Mucosa of descending colon (tissue), 3 donors: ENCODE data around the gene COMMD4. TPM values are rescaled to one million over a fixed set of nuclear protein-coding genes. Genes with fewer than 3 reads are reported as not detected.
A peak's percentile ranks its signal among the peaks of the same experiment; 100 is the strongest.

Source experiments
- ATAC-seq: fragments of 200-7000 bp; cut with Tn5 transposase; one replicate; pipeline ENCODE4 v1.9.1; 2020; ENCODE audit warnings: mild to moderate bottlenecking, moderate library complexity
- DNase-seq, 3 donors: peaks; one replicate each; pipeline ENCODE4 v3.0.0-alpha.2; 2020
- H3K36me3 ChIP-seq: fragments of 200-600 bp; one replicate; pipeline ENCODE4 v1.8.0; 2021; ENCODE audit warnings: low read depth, mild to moderate bottlenecking
- H3K4me1 ChIP-seq: fragments of 200-600 bp; one replicate; pipeline ENCODE4 v1.8.0; 2021; ENCODE audit warnings: low read depth, mild to moderate bottlenecking
- H3K4me3 ChIP-seq: fragments of 200-600 bp; one replicate; pipeline ENCODE4 v1.8.0; 2021; ENCODE audit warnings: mild to moderate bottlenecking
- H3K9me3 ChIP-seq: fragments of 200-600 bp; one replicate; pipeline ENCODE4 v1.8.0; 2021; ENCODE audit warnings: mild to moderate bottlenecking
- CTCF ChIP-seq: fragments of 200-600 bp; IDR thresholded peaks from one replicate; pipeline ENCODE4 v1.8.0; 2022; ENCODE audit warnings: antibody characterized with exemption, mild to moderate bottlenecking
- intact Hi-C, 2 donors: fragments of 100-400 bp; cut with DNase I in 1 of 2; cut with micrococcal nuclease in 1 of 2; formaldehyde crosslinking; loops; one replicate each; pipeline versions ENCODE4 v1.11.0 to v1.11.1; 2022; cut with DNase I, micrococcal nuclease
- total RNA-seq, 3 donors: library from RNA; stranded (reverse); fragmentation: NEBNext Ultra II Directional in 2 of 3; extraction: Animal tissue kit (Norgen Biotek cat#: 25700) in 2 of 3; gene quantifications; one replicate each; pipeline versions ENCODE4 v1.2.1 to v1.2.4, GENCODE V29; 2021 to 2023
- donor health status: DM: no; HTN: no; CAD: no; lungs with moderate emphysema.
- donor health status: DM: no; HTN: no; CAD: no.
- donor health status: DM: no; HTN: yes; CAD: no.

The COMMD4 gene
- total RNA-seq, 3 donors from 2014 or later, result 57.2 to 84.9 (median 72.3) TPM

- intact Hi-C loops, result no loop called here
- H3K4me3 ChIP-seq, result no peak overlapping the region
- H3K36me3 ChIP-seq, result no peaks in the 10 kb centered on the region
- H3K9me3 ChIP-seq, result no peaks in the 10 kb centered on the region
- DNase-seq, result no peak
- TF ChIP-seq CTCF, result no peak
- ATAC-seq, result no peak
- H3K4me1 ChIP-seq, result peaks cover 4% of the 10 kb centered on the region
Observed at GRCh38 chr15:75353604-75354003, 17.7 kb downstream of the COMMD4 start.

- no peak for TF ChIP-seq CTCF
- ATAC-seq (no peak), DNase-seq (no peak)
- Histone ChIP-seq H3K9me3 (no peaks in the 10 kb centered on the region), H3K4me1 (no peaks in the 10 kb centered on the region), H3K36me3 (no peaks in the 10 kb centered on the region), H3K4me3 (no peak overlapping the region)
- intact Hi-C loops, result no loop called here
Observed at GRCh38 chr15:75354454-75354853, 18.6 kb downstream of the COMMD4 start.

GRCh38 chr15:75355369-75355768 is 19.5 kb downstream of the COMMD4 start:
- no peaks in the 10 kb centered on the region for H3K9me3 ChIP-seq

GRCh38 chr15:75356006-75356405 is 20.1 kb downstream of the COMMD4 start:
- Histone ChIP-seq H3K4me3 (no peak overlapping the region), H3K36me3 (no peaks in the 10 kb centered on the region), H3K4me1 (no peaks in the 10 kb centered on the region), H3K9me3 (no peaks in the 10 kb centered on the region)
- no peak for TF ChIP-seq CTCF
- ATAC-seq (no peak), DNase-seq (peak in 1 of 3 donors; percentile 53)
- intact Hi-C loops, result no loop called here

More at GRCh38 chr15:75355369-75355768, 19.5 kb downstream of the COMMD4 start:
- no peaks in the 10 kb centered on the region for H3K36me3 ChIP-seq
- ATAC-seq (no peak), DNase-seq (no peak)
- no peak for TF ChIP-seq CTCF
- no peaks in the 10 kb centered on the region for H3K4me1 ChIP-seq
- intact Hi-C loops, result no loop called here
- H3K4me3 ChIP-seq, result no peak overlapping the region

- TF ChIP-seq CTCF, result no peak
- intact Hi-C loops, result no loop called here
- H3K36me3 ChIP-seq, result no peaks in the 10 kb centered on the region
- H3K4me3 ChIP-seq, result no peak overlapping the region
- DNase-seq (no peak), ATAC-seq (no peak)
- no peaks in the 10 kb centered on the region for H3K4me1 ChIP-seq
- no peaks in the 10 kb centered on the region for H3K9me3 ChIP-seq
Observed at GRCh38 chr15:75356517-75356916, 20.7 kb downstream of the COMMD4 start.
